ENCODE measurements around the gene POLR2E. TPM values are rescaled to one million over a fixed set of nuclear protein-coding genes. Genes with fewer than 3 reads are reported as not detected.

The POLR2E gene
- total and polyA plus RNA-seq, 11 donors = 116 to 220 (median 139) TPM

DNA sequence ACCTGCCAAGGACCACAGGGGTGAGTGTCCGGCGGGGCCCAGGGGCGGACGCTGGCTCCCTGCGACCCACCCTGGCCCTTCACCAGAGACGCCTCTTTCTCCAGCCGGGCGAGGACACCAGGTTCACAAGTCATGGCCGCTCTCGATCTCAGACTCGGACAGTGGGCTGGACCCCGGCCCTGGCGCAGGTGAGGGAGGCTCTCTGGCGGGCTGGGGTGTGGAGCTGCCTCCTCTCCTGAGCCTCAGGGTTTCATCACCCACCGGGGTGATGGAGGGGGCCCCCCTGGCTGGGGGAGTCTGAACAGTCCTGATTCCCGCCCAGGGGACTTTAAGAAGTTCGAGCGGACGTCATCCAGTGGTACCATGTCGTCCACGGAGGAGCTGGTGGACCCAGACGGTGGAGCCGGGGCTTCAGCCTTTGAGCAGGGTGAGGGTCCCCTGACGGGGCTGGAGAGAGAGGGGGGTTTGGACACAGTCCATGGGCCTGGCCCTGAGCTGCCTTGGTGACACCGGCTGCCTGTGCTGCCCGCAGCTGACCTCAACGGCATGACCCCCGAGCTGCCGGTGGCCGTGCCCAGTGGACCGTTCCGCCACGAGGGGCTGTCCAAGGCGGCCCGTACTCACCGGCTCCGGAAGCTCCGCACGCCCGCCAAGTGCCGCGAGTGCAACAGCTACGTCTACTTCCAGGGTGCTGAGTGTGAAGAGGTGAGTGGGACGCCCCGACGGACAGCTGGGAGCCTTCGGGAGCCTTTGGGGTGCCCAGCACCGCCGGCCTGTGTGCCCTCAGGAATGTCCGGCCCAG, 14.6 kb downstream of the POLR2E start:
- Histone ChIP-seq H3K27ac (no peak overlapping the region), H3K27me3 (peaks cover 0 to 6% (median 0%) of the 10 kb centered on the region in 9 donors), H3K4me1 (peaks cover 0 to 44% (median 3%) of the 10 kb centered on the region in 12 donors), H3K36me3 (peaks cover 0 to 67% (median 0%) of the 10 kb centered on the region in 9 donors), H3K4me3 (no peak overlapping the region), H3K9me3 (no peaks in the 10 kb centered on the region)
- no peak for TF ChIP-seq POLR2A (IDR thresholded peaks at IDR 0.05)
- TF ChIP-seq, protein P1, sequence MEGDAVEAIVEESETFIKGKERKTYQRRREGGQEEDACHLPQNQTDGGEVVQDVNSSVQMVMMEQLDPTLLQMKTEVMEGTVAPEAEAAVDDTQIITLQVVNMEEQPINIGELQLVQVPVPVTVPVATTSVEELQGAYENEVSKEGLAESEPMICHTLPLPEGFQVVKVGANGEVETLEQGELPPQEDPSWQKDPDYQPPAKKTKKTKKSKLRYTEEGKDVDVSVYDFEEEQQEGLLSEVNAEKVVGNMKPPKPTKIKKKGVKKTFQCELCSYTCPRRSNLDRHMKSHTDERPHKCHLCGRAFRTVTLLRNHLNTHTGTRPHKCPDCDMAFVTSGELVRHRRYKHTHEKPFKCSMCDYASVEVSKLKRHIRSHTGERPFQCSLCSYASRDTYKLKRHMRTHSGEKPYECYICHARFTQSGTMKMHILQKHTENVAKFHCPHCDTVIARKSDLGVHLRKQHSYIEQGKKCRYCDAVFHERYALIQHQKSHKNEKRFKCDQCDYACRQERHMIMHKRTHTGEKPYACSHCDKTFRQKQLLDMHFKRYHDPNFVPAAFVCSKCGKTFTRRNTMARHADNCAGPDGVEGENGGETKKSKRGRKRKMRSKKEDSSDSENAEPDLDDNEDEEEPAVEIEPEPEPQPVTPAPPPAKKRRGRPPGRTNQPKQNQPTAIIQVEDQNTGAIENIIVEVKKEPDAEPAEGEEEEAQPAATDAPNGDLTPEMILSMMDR (IDR thresholded peaks at IDR 0.05) = no peak
- DNase-seq (no peak), ATAC-seq (no peak)
- WGBS, 4 donors = 93 to 96% (median 95%) methylated on average over 28 to 50 of the region's 50 CpGs
- intact Hi-C loops (cut with DNase I) = loop anchor here in 1 of 10 donors (10.0 kb wide), 1 partner anchor 46 kb away; no protein-coding TSS in a partner anchor

DNA sequence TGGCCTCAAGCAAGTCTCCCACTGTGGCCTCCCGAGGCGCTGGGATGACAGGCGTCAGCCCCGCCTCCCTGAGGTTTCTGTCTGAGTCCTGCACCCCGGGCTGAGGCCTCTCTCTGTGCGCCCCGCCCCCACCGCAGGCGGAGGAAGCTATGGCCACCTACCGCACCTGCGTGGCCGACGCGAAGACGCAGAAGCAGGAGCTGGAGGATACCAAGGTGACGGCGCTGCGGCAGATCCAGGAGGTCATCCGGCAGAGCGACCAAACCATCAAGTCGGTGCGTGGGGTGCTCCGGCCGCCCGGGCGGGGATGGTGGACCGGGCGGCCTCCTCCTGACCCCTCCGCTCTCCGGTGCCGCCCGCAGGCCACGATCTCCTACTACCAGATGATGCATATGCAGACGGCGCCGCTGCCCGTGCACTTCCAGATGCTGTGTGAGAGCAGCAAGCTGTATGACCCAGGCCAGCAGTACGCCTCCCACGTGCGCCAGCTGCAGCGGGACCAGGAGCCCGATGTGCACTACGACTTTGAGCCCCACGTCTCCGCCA, 15.5 kb downstream of the POLR2E start:
- Histone ChIP-seq H3K9me3 (no peaks in the 10 kb centered on the region), H3K27me3 (peaks cover 0 to 6% (median 0%) of the 10 kb centered on the region in 9 donors), H3K36me3 (peaks cover 0 to 63% (median 0%) of the 10 kb centered on the region in 9 donors), H3K4me1 (peaks cover 0 to 51% (median 3%) of the 10 kb centered on the region in 12 donors), H3K4me3 (peak overlapping the region in 1 of 12 donors; percentile 8), H3K27ac (no peak overlapping the region)
- ATAC-seq (no peak), DNase-seq (peak in 1 of 5 donors; percentile 63)
- 88 to 92% (median 90%) methylated on average over 29 to 45 of the region's 45 CpGs for WGBS, 4 donors
- TF ChIP-seq, protein P1 (IDR thresholded peaks at IDR 0.05) = no peak
- no peak for TF ChIP-seq POLR2A (IDR thresholded peaks at IDR 0.05)
- intact Hi-C loops (cut with DNase I) = loop anchor here in 1 of 10 donors (10.0 kb wide), 1 partner anchor 45 kb away; no protein-coding TSS in a partner anchor

DNA sequence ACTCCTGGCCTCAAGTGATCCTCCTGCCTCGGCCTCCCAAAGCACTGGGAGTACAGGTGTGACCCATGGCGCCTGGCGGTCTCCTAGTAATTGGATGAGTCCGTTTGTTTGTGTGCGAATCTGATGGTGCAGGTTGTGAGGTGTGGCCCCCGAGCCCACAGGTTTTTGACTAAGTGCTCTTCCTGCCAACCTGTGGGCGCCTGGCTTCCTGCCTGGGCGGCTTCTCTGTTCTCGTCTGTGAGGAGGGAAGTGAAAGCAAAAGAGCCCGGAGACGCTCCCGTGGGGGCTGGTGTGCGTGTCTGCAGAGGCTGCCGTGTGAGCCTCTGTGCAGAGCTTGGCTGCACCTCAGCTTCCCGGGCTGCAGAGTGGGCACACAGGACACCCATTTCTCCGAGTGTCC, 18.2 kb downstream of the POLR2E start:
- Histone ChIP-seq H3K36me3 (peaks cover 0 to 54% (median 0%) of the 10 kb centered on the region in 9 donors), H3K27me3 (peaks cover 0 to 10% (median 3%) of the 10 kb centered on the region in 9 donors), H3K4me3 (peak overlapping the region in 2 of 12 donors; percentile 31 to 47), H3K9me3 (no peaks in the 10 kb centered on the region), H3K27ac (peak overlapping the region in 1 of 12 donors; percentile 65), H3K4me1 (peaks cover 0 to 55% (median 0%) of the 10 kb centered on the region in 12 donors)
- intact Hi-C loops (cut with DNase I) = no loop called here
- peak in 3 of 4 donors; percentile 38 to 70 (median 53) for ATAC-seq
- peak; percentile 52 to 88 (median 67) for DNase-seq
- TF ChIP-seq, protein P1 (IDR thresholded peaks at IDR 0.05) = no peak
- no peak for TF ChIP-seq POLR2A (IDR thresholded peaks at IDR 0.05)
- 52 to 57% (median 54%) methylated on average over 16 of the region's 16 CpGs for WGBS, 4 donors

DNA sequence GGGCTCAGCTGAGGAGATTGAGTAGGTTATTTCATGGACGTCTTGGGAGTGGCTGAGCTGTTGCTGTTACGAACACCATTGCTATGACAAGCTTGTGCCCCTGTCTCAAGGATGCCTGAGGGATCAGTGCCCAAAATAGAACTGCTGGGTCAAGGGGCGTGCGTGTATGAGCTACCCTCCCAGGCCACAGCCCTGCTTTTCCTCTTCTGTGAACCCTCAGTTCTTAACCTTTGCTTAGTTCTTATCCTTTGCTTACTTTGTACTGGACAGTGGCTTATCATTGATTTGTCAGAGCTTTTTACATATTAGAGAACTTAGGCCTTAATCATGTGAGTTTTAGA, 19.2 kb downstream of the POLR2E start:
- ATAC-seq (no peak), DNase-seq (no peak)
- no peak for TF ChIP-seq POLR2A (IDR thresholded peaks at IDR 0.05)
- TF ChIP-seq, protein P1 (IDR thresholded peaks at IDR 0.05) = no peak
- WGBS, 4 donors = 78 to 85% (median 82%) methylated on average over 4 of the region's 4 CpGs
- Histone ChIP-seq H3K4me1 (peaks cover 0 to 54% (median 1%) of the 10 kb centered on the region in 12 donors), H3K27ac (peak overlapping the region in 1 of 12 donors; percentile 65), H3K4me3 (no peak overlapping the region), H3K27me3 (peaks cover 2 to 19% (median 7%) of the 10 kb centered on the region in 9 donors), H3K36me3 (peaks cover 0 to 52% (median 0%) of the 10 kb centered on the region in 9 donors), H3K9me3 (no peaks in the 10 kb centered on the region)
- intact Hi-C loops (cut with DNase I) = no loop called here
